GM12872 (cell line): ENCODE results near the gene PFKFB3.

Experiments used
- CTCF ChIP-seq: IDR thresholded peaks from 3 replicates; pipeline ENCODE4 v1.5.1; 2011; ENCODE audit warnings: low read depth, mild to moderate bottlenecking, low read length, moderate library complexity; ENCODE audit not compliant: insufficient read depth

Gene PFKFB3

GRCh38 chr10:6221192-6221940 lies 18.6 kb downstream of the PFKFB3 start:
- no peak for TF ChIP-seq CTCF

GRCh38 chr10:6221971-6222751 lies 19.4 kb downstream of the PFKFB3 start:
- no peak for TF ChIP-seq CTCF

- no peak for TF ChIP-seq CTCF
Measured at GRCh38 chr10:6222755-6223154, 20.0 kb downstream of the PFKFB3 start.

- TF ChIP-seq CTCF, result no peak
Measured at GRCh38 chr10:6223981-6224380, 21.2 kb downstream of the PFKFB3 start.

- no peak for TF ChIP-seq CTCF
Measured at GRCh38 chr10:6224781-6225180, 22.0 kb downstream of the PFKFB3 start.

GRCh38 chr10:6225263-6225814 lies 22.6 kb downstream of the PFKFB3 start:
- TF ChIP-seq CTCF, result no peak

- no peak for TF ChIP-seq CTCF
Measured at GRCh38 chr10:6226216-6226615, 23.5 kb downstream of the PFKFB3 start.
